Esophagus squamous epithelium (tissue), 5 donors: ENCODE data around the gene MXRA8. TPM values are rescaled to one million over a fixed set of nuclear protein-coding genes. Genes with fewer than 3 reads are reported as not detected.

Experiments used
- DNase-seq: peaks from one replicate; lab custom pipeline; 2025; lab: John Stamatoyannopoulos, UW
- H3K27ac ChIP-seq, 4 donors: fragments of 200-600 bp; sonication (generic); one replicate each; pipeline ENCODE4 v1.5.1; 2016 to 2019; ENCODE audit warnings: mild to moderate bottlenecking in 1 of 4
- H3K27me3 ChIP-seq, 4 donors: fragments of 200-600 bp; sonication (generic); 1 replicate in 3 of 4; 2 replicates in 1 of 4; pipeline versions ENCODE4 v1.5.1 to v1.6.0; 2017 to 2021; ENCODE audit warnings: antibody characterized with exemption in 1 of 4
- H3K36me3 ChIP-seq, 3 donors: fragments of 200-600 bp; sonication (generic); one replicate each; pipeline ENCODE4 v1.5.1; 2016 to 2019
- H3K4me1 ChIP-seq, 3 donors: fragments of 200-600 bp; sonication (generic); one replicate each; pipeline ENCODE4 v1.5.1; 2017 to 2019
- H3K4me3 ChIP-seq, 4 donors: fragments of 200-600 bp; sonication (generic); 1 replicate in 3 of 4; 2 replicates in 1 of 4; pipeline ENCODE4 v1.5.1; 2016 to 2019; ENCODE audit warnings: mild to moderate bottlenecking in 2 of 4, moderate library complexity in 1 of 4
- H3K9me3 ChIP-seq, 3 donors: fragments of 200-600 bp; sonication (generic); one replicate each; pipeline ENCODE4 v1.5.1; 2016 to 2019
- CTCF ChIP-seq, 6 experiments: fragments of 450-650 bp in 4 of 6; fragments of 200-600 bp in 2 of 6; sonication (generic) in 2 of 6; IDR thresholded peaks; one replicate each; pipeline ENCODE4 v1.5.1; 2016 to 2019; ENCODE audit warnings: antibody characterized with exemption in 6 of 6, mild to moderate bottlenecking in 4 of 6, moderate library complexity in 4 of 6
- POLR2A ChIP-seq, 4 donors: fragments of 450-650 bp; IDR thresholded peaks; one replicate each; pipeline ENCODE4 v1.6.1; 2017; ENCODE audit warnings: antibody characterized with exemption in 4 of 4, mild to moderate bottlenecking in 4 of 4, moderate library complexity in 3 of 4
- WGBS, 2 donors: methylation state at CpG; one replicate each; pipeline ENCODE4 v1.1.5; 2018; 5-methylcytosine and 5-hydroxymethylcytosine counted together
- intact Hi-C: fragments of 100-400 bp; cut with DNase I; formaldehyde crosslinking; loops from one replicate; pipeline ENCODE4 v1.15.0; 2022
- total RNA-seq, 4 donors: library from RNA; depleted of rRNA; stranded (reverse); fragments of >200 nt; gene quantifications; one replicate each; pipeline ENCODE4 v1.1.0, GENCODE V29; 2016
- donor health status: DM: yes; HTN: yes; CAD: no.

MXRA8 gene
- total RNA-seq, 4 donors from 2014 or later = 0.45 to 33.8 (median 12.8) TPM

GRCh38 chr1:1332031-1332755 lies 26.2 kb downstream of the MXRA8 start:
- DNase-seq = no peak
- Histone ChIP-seq H3K27ac (peak overlapping the region in 1 of 4 donors; percentile 51), H3K27me3 (peaks cover 0 to 9% (median 0%) of the 10 kb centered on the region in 4 donors), H3K9me3 (no peaks in the 10 kb centered on the region), H3K4me1 (peaks cover 31 to 53% (median 33%) of the 10 kb centered on the region in 3 donors), H3K36me3 (peaks cover 18 to 40% (median 28%) of the 10 kb centered on the region in 3 donors), H3K4me3 (no peak overlapping the region)
- 18% methylated on average over 3 of the region's 57 CpGs; no CpG with 5 or more reads in 1 of the 2 donors for WGBS, 2 donors
- TF ChIP-seq POLR2A (IDR thresholded peaks at IDR 0.05) (no peak), CTCF (IDR thresholded peaks at IDR 0.05) (no peak)
- intact Hi-C loops = no loop called here

GRCh38 chr1:1331068-1331965 lies 27.0 kb downstream of the MXRA8 start, which contains the start of gene TAS1R3:
Gene TAS1R3, plus strand, starts transcription at chr1:1331280. Its CDS starts 66 bp downstream, at chr1:1331346.
- 60 to 61% methylated on average over 4 to 7 of the region's 41 CpGs for WGBS, 2 donors
- H3K27ac ChIP-seq = peak within 1 kb of the TSS in 2 of 4 donors; percentile 37 to 44

GRCh38 chr1:1330366-1331067 lies 27.8 kb downstream of the MXRA8 start:
- Histone ChIP-seq H3K9me3 (no peaks in the 10 kb centered on the region), H3K4me1 (peaks cover 39 to 70% (median 45%) of the 10 kb centered on the region in 3 donors), H3K36me3 (peaks cover 13 to 35% (median 16%) of the 10 kb centered on the region in 3 donors), H3K4me3 (peak overlapping the region in 1 of 4 donors; percentile 0), H3K27ac (peak overlapping the region in 2 of 4 donors; percentile 37 to 44), H3K27me3 (peaks cover 0 to 9% (median 0%) of the 10 kb centered on the region in 4 donors)
- no peak for TF ChIP-seq POLR2A (IDR thresholded peaks at IDR 0.05)
- no peak for TF ChIP-seq CTCF (IDR thresholded peaks at IDR 0.05)
- no peak for DNase-seq
- 47% methylated on average over 5 of the region's 15 CpGs; no CpG with 5 or more reads in 1 of the 2 donors for WGBS, 2 donors
- intact Hi-C loops = no loop called here

More at GRCh38 chr1:1331068-1331965, 27.0 kb downstream of the MXRA8 start, which contains the start of gene TAS1R3:
- H3K9me3 ChIP-seq = no peaks in the 10 kb centered on the region
- H3K4me3 ChIP-seq = peak within 1 kb of the TSS in 1 of 4 donors; percentile 0
- H3K36me3 ChIP-seq = peaks cover 13 to 40% (median 22%) of the 10 kb centered on the region in 3 donors
- DNase-seq = no peak
- intact Hi-C loops = no loop called here
- TF ChIP-seq CTCF (IDR thresholded peaks at IDR 0.05) (peak in 1 of 6 experiments; percentile 5), POLR2A (IDR thresholded peaks at IDR 0.05) (peak in 1 of 4 donors; percentile 29)
- H3K27me3 ChIP-seq = peaks cover 0 to 9% (median 0%) of the 10 kb centered on the region in 4 donors
- H3K4me1 ChIP-seq = peaks cover 33 to 62% (median 37%) of the 10 kb centered on the region in 3 donors

GRCh38 chr1:1329304-1330210 lies 28.8 kb downstream of the MXRA8 start:
- H3K9me3 ChIP-seq = no peaks in the 10 kb centered on the region
- no peak for DNase-seq
- peaks cover 44 to 72% (median 49%) of the 10 kb centered on the region in 3 donors for H3K4me1 ChIP-seq
- peaks cover 13 to 30% (median 16%) of the 10 kb centered on the region in 3 donors for H3K36me3 ChIP-seq
- H3K4me3 ChIP-seq = no peak overlapping the region
- TF ChIP-seq CTCF (IDR thresholded peaks at IDR 0.05) (no peak), POLR2A (IDR thresholded peaks at IDR 0.05) (no peak)
- peaks cover 0 to 9% (median 0%) of the 10 kb centered on the region in 4 donors for H3K27me3 ChIP-seq
- 91 to 93% methylated on average over 46 to 55 of the region's 58 CpGs for WGBS, 2 donors
- intact Hi-C loops = no loop called here
- H3K27ac ChIP-seq = no peak overlapping the region
